HG03558 (cell line): Measurements from ENCODE around the gene OR1D5.
"Not testable (repeated sequence)": the region's sequence is repeated elsewhere in the genome, so short reads cannot be mapped to it uniquely, and the experiment has no call there.

Experiments used
- ATAC-seq: cut with Tn5 transposase; IDR thresholded peaks from one replicate; pipeline ENCODE4 v1.9.1; 2021; ENCODE audit warnings: moderate number of reproducible peaks; ENCODE audit not compliant: unreplicated experiment; ENCODE audit errors: extremely low read depth

OR1D5 gene

DNA sequence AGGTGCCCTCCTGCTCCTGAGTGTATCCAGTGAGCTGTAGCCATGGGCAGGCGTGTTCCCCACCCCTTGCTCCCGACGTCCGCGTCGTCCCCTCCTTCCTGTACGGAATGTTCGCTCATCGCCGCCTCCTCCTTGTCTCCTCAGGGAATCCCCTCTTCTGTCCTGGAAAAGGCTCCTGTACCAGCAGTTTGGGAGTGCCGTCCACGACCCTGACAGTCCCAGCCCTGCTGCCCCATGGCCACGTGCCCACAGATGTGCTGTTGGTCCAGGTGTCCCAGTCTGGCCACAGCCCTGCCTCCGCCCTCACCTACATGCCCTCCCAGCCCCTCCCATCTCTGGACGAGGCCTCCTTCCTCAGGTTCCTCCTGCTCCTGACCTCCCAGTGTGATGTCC, 30.2 kb downstream of the OR1D5 start:
- ATAC-seq = no peak

DNA sequence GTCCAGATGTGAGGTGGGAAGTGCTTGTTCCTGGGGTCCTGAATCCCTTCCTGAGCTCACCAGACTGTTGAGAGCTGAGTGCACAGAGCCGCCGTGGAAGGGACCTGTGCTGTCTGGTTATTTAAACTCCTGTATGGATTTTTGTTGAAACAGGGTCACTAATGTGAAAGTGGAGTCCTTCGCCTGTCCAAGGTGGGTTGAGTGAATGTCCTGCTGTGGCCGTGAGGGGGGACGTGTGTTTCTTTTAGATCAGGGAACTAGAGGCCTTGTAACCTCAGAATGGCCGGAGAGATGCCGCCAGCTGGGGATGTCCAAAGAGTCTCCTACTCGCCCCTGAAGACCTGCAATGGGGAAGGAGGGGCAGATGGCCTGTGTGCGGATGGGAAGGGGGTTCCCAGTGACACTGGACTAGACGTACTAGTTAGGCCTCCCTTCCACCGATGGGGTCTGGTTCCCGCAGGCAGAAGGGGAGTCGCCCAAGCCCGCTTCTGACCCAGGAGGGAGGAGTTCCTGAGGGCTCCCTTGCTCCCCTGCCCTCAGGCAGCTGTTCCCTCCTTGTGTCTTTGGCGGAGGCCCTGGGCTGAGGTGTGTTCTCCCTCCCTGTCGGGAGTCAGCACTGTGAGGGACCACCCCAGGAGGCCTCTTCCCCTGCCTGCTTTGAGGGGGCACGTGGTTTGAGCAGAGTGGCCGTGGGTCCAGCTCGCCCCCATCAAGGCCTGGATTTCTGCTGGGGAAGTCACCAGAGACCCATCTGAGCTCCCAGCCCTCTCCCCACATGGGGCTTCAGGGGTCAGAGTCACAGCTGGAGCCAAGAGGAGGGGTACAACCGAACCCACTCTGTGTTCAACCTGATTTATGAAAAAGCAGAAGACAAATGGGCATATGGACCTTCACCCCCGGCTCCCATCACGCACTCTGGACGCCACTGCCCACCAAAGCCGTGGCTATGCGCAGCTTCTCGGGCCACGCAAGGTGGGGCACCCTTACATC, 30.9 kb downstream of the OR1D5 start:
- no peak for ATAC-seq

DNA sequence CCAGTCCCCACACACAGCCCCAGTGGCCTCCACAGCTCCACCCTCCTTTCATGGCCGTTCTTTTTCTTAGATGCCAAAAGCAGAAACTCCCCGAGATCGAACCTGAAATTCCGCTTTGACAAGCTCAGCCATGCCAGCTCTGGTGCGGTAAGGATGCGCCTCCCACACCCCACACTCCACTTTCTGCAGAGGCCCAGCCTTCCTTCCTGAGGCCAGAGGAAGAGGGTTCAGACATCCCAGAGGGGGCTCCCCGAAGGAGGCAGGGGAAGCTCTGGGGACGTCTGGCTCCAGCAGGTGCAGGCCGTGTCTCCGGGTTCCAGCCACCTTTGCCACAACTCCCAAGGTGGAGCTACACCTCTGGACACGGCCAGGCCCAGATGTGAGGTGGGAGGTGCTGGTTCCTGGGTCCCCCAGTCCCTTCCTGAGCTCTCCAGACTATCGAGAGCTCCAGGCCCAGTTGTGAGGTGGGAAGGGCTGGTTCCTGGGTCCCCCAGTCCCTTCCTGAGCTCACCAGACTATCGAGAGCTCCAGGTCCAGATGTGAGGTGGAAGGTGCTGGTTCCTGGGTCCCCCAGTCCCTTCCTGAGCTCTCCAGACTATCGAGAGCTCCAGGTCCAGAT, 32.4 kb downstream of the OR1D5 start:
- ATAC-seq = not testable (repeated sequence)

DNA sequence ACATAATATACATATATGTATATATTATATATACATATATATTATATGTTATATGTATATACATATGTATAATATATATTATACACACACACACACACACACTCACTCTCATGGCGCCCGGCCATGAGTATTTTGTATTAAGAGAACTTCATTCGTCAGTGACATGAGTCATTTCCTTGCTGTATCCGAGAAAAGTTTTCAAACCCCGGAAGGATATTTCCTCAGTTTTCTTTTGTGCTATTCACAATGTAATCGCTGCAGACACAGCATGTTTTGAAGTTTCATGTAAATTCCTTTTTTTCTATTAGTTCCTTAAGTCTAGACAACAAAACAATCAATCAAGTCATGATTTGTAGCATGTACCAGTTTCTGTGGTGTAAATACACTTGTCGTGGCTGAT, 33.3 kb downstream of the OR1D5 start:
- ATAC-seq = no peak

DNA sequence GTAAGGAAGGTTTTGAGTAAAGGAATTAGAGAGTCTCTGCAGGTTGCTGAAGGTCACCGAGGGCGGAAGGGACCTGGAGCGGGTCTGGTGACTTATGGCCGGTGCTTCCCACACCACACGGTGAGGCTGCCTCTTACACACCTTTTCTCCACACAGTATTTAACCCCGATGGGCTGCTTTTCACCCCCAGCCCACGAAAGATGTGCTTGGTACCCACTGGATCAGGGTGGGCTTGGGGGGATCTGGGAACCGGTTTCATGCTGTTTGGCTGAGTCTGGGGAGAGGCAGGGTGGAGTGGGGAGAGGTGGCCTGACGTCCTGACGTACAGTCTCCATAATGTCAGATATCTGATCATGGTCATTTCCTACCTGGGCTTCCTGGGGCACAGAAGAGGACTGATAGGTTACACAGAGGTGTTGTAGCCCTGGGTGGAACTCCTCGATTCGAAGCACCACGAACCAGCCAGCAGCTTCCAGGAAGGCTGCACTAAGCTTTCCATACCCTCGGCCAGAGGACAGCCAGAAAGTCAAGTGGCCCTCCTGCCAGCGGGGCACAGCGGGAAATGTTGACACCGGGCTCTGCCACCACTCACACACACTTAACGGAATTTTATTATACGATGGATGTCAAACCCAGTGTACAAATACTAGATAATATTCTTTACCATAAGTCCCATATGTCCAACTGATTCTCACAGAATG, 34.0 kb downstream of the OR1D5 start:
- ATAC-seq = no peak

DNA sequence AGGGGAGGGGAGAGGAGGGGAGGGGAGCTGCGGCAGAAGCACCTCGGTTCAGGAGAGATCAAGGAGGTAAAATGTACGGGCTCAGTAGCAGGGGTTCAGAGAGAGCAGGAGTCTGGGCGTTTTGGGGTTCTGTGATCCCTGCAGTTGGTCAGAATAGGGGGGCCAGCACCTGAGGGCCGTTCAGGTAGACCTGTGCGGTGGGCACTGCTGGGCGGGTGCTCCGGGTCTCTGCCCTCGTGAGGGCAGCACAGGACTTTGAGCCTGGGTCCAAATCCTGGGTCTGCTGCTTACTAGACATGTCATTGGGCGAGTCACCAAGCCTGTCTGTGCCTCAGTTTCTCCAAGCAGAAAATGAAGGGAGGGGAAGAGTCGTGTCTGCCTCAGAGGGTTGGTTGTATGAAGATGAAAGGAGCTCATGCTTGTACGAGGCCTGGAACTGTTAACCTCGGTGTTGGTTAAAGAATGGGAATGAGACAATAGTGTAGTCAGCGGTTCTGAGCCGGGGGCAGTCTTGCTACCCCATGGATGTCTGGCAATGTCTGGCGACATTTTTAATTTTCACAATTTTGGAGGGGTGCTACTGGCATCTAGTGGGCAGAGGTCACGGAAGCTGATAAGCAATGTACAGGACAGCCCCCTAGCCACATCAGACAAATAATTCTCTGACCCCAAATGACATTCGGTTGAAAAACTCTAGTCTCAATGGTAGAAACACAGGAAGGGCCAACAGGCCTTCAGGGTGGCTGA, 35.4 kb downstream of the OR1D5 start:
- ATAC-seq = no peak

DNA sequence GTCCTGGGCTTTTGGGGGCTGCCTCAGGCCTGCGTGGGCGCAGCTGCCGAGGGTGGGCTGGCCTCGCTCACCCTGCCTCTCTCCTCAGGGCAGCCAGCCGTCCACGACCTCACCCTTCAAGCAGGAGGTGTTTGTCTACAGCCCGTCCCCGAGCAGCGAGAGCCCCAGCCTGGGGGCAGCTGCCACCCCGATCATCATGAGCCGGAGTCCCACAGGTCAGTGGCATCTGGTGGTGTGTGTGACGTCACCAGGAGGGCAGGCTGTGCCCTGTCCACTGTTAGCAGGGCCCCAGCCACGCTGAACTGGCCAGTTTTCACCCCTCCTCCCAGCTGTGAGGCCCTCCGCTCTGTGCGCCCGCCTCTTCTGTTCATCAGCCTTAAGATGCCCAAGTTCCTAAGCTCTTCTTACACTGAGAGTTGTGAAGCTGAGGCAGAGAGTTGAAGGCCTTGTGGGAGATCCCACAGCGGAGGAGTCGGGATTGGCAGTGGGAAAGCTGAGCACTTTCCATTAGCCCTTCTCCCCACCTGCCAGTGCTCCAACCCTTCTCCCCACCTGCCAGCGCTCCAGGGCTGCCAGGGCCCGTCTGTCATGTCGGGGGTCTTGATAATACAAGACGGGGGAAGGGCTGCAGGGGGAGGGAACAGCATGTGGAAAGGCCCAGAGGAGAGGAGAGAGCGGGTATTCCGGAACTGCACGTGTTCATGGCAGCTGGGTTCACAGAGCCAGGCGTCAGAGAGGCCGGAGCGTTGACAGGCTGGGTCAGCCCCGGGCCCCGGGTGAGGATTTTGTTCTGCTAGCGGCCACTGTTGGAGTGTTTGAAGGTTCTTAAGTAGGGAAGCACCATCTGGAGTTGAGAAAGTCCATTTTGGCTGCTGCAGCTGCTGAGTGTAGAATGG, 36.3 kb downstream of the OR1D5 start:
- ATAC-seq = no peak

DNA sequence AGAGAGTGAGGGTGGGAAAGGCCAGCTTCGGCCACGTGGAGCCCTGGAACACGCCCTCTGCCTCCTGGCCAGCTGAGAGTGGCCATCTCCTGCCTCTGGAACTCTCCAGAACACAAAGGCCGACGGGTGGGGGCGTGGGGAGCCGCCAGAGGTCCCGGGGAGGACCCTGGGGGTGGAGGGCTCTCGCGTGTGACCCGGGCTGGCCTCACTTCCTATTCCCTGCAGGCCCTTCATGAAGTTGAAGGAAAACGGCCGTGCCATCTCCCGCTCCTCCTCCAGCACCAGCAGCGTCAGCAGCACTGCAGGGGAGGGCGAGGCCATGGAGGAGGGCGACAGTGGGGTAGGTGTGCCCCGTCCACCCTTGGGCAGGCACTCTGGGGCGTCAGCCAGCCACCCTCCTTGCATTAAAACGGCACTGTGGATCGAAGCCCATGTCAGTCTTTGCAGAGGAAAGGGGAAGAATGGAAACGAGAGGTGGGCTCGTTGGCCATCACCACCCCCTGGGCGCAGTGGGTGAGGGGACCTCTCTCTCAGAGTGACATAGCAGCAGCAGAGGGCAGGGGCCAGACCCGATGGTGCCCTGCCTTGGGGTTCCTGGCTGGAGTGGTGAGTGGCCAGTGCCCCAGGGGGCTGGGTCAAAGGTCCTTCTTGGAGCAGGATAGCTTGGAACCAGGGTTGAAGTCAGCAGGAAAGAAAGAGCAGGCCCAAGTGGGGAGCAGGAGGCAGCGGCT, 37.1 kb downstream of the OR1D5 start:
- ATAC-seq = no peak

DNA sequence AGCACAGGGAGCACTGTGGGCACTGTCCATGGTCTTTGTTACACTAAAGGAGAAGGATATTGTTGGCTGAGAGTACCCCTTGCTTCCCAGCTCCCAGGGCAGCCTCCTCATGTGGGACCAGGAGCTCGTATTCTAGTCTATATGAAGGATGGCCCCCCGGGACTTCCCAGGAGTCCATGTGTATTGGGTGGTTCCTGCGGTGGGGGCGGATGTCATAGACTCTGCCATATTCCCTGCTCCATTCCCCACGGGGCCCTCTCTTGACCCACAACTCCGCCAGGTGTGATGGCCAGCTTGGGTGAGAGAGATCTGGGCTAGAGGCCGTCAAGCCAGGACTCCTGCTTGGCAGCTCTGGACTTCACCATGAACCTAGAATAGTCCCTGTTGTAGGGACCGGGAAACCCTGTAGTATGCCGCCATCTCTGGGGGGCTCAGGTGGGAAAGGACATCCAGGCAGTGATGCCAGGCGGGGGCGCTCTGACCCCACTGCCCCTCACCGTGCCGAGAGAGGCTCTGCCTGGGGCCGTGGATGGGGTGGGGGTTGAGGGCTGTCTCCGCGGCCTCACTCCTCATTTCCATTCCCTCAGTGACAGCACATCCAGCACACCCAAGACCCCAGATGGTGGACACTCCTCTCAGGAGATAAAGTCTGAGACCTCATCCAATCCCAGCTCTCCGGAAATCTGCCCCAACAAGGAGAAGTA, 37.8 kb downstream of the OR1D5 start:
- ATAC-seq = no peak

DNA sequence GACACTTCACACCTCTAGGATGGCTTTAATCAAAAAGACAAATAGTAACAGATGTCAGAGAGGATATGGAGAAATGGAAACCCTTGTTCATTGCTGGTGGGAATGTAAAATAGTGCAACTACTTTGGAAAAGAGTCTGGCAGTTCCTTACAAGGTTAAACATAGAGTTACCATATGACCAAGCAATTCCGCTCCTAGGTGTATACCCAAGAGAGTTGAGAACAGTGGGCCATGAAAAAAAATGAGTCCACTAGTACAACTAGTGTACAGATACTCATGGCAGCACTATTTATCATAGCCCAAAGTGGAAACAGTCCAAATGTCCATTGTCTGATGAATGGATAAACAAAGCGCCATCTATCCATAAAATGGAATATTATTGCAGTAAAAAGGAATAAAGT, 39.1 kb downstream of the OR1D5 start:
- ATAC-seq = no peak

DNA sequence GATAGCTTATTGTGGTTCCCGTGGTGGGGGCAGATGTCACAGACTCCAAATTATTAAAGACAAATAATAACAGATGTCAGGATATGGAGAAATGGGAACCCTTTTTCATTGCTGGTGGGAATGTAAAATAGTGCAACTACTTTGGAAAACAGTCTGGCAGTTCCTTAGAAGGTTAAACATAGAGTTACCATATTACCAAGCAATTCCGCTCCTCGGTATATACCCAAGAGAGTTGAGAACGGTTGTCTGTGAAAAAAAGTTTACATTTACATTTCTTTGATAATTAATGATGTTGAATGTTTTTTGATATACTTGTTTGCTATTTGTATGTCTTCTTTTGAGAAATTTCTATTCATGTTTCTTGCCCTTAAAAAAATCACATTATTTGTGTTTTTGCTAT, 41.2 kb downstream of the OR1D5 start:
- no peak for ATAC-seq

DNA sequence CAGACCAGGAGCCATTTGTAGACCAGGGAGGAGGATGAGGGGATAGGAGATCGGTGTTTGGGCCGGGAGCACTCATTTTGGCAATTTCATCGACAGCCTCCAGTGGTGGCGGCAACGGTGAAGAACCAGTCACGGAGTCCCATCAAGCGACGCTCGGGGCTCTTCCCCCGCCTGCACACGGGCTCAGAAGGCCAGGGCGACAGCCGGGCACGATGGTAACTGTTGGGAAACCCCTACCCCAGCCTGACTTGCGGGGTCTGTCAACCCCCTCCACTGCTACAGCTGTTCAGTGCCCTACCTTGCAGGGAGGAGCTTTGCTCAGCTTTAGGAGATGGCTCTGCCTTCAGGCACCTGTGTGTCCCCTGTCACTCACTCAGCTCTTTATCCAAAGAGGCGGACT, 43.0 kb downstream of the OR1D5 start:
- no peak for ATAC-seq

DNA sequence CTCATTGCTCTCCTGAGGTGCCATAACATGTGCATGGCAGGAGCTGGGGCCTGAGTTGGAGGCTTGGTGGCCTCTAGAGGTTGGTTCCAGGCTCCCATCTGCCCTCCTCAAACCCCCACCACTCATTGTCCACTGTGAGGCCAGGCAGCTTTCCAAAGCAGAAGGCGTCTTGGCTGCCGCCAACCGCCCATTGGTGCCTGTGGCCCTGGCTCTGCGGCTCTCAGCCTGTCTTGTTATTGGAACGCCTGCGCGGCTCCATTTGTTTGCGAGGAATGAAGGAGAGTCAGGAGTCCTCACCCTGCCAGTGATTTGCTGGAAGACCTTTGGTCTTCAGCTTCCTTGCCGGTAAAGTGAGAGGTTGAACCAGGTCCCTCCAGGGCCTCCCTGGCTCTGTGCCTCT, 43.6 kb downstream of the OR1D5 start:
- ATAC-seq = no peak

DNA sequence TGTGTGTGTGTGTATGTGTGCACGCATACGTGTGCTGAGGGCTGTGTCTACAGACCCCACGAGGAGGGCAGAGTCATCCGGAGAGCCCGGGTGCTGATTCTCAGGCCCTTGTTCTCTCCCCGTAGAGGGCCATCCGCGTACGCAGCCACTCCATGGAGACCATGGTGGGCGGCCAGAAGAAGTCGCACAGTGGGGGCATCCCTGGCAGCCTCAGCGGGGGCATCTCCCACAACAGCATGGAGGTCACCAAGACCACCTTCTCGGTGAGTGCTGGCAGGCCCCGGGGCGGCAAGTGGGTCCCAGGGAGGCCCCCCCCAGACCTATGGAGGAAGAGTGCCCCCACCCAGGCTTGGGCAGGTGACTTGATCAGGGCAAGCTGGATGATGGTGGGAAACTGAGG, 45.5 kb downstream of the OR1D5 start:
- ATAC-seq = no peak

DNA sequence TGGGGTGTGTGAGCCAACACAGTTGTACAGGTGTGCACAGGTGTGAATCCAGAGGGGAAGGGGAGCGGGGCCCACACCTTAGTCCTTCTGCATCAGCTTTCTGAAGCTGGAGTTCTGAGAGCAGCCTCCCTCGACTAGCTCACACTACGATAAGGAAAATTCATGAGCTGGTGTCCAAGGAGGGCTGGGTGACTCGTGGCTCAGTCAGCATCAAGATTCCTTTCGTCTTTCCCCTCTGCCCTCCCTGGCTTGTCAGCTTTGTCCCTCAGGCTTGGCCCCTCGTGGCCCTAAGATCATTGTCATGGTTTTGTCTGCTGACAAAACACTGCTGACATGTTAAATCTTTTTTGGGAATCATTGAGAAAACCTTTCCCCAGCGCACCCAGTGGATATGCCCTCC, 47.5 kb downstream of the OR1D5 start:
- no peak for ATAC-seq

DNA sequence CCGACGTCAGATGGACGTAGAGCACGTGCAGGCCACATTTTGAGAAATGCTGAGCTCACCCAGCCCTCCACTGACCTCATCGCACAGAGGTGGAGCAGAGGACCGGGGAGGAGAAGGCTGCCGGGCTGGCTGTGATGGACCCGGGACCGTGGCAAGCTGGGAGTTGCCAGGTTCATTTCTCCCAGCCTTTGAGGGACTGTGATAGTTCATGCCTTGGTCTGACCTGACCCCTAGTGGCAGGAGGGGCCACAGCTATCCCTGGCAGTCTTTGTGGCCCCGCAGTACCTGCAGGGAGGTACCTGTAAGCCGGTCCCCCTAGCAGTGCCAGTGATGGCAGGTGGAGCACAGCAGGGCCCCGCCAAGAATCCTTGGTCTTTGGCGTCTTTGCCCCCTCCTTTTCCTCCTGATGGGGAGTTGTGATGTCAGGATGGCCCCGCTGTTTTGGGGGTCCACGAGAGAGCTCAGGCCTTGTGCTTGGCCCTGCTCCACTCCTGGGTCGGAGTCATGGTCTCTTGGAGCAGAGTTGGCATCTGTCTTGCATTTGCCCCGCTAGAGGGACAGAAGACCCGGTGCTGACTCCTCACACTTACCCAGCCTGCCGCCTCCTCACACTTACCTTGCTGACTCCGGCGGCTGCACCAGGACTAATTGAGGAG, 50.4 kb downstream of the OR1D5 start:
- no peak for ATAC-seq
